Activated CD4-positive, CD25-positive, alpha-beta regulatory T cell (primary cell): Measurements from ENCODE around the gene PHF21A.
A peak's percentile ranks its signal among the peaks of the same experiment; 100 is the strongest.
"Not testable (repeated sequence)": the region's sequence is repeated elsewhere in the genome, so short reads cannot be mapped to it uniquely, and the experiment has no call there.

ENCODE experiments used
- DNase-seq, 4 experiments: peaks; one replicate each; lab custom pipeline; 2025; lab: John Stamatoyannopoulos, UW

Gene PHF21A

DNA sequence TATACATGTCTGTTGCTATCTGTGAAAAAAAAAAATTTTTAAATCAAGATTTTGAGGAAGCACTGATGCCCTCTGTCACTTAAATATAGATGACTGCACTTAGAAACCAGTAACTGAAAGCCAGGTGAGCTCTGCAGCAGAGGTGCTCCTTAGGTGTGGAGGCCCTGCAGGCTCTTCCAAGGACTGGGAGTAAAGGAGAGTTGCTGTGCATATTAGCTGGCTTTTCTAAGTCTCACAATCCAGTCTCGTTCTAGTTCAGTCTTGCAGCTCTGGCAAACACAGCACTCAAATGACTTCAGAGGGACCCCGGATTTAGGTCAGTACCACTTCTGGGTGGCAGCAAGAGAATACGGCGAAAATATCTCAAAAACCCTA lies 137.8 kb downstream of the PHF21A start:
- no peak for DNase-seq

DNA sequence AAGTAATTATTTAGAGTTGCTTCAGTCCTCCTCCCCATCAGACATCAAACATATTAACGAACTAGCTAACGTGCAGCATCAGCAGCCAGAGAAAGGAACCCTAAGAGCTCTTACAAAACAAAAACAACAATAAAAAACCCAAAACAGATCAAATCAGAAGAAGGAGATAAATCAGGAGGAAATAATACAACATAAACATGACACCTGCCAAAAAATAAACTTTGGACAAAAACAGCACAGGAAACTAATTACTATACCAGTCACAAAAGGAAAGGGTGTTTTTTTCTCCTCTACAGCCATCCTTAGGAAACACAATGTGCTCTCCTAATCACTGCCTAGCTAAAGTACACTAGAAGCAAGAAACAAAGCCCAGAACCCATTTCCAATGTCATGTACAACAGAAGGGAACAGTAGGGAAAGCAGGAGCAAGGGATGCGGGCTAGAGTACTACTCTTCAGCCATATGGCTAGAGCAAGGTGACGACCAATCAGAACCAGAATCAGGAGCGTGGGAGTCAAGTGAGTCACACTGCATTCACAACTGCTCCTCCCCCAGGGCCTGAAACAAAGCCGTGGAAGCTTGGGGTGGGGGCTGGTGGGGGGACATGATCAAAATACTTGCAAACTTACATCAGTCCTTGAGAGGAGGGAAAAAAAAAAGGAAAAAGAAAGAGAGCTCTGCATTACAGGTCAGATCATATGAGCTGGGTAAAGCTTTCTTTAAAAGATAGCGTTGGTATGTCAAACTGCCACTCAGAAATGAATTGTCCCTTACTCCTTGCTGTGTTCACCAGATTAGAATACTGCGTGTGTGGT lies 138.4 kb downstream of the PHF21A start:
- DNase-seq, result no peak

DNA sequence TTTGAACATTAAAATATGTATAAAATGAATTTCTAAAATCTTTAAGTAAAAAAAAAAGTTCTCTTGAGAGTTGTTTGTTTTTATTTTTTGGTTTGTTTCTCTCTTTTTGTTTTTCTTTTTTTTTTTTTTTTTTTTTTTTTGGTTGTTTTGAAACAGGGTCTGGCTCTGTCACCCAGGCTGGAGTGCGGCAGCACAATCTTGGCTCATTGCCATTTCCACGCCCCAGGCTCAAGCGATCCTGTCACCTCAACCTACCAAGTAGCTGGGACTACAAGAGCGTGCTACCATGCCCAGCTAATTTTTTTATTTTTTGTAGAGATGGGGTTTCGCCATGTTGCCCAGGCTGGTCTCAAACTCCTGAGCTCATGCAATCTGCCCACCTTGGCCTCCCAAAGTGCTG lies 139.4 kb downstream of the PHF21A start:
- DNase-seq, result not testable (repeated sequence)

DNA sequence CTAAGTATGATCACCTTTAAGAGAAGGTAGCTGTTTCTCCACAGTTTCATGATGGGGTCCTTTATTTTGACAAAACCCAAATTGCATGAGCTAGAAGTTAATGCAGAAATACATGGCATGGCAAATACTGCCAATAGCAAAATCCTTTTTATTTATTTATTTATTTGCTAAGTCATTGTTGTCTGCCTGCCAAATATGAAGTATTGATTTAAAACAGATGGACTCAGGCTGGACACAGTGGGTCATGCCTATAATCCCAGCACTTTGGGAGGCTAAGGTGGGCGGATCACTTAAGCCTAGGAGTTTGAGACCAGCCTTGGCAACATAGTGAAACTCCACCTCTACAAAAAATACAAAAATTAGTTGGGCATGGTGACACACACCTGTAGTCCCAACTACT lies 146.4 kb downstream of the PHF21A start:
- DNase-seq, result no peak

DNA sequence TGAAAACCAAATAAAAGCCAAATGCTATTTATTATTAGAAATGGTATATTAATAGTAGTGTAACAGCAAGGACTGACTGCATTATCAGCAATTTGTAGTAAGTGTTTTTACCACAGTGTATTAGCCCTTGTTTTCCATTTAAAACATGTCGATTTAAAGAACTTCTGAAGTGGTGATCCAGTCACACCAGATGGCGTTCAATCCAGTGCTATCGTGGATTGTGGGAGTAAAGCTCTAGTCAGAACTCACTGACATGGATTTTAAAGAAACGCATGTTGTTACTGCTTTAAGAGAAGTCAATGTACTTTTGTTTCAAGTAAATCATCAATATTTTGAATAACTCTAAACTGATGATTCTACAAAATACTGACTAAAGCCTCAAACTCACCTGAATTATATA lies 147.7 kb downstream of the PHF21A start:
- no peak for DNase-seq

DNA sequence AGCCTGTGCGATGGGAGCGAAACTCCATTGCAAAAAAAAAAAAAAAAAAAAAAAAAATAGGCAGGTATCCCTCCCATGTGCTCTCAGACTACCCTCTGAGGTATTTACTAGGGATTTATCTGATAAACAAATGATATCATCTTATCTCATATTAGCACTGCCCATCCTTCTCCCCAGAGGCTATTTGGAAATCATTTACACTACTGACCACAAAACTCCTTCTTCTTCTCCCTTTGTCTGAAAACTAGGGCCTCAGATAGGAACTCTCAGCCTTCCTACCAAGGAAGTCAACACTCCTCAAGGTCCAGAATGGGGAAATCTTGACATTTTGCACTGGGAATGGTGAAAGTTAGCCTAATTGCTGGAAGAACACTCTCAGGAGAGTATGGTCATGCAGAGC lies 152.4 kb downstream of the PHF21A start:
- DNase-seq, result no peak

DNA sequence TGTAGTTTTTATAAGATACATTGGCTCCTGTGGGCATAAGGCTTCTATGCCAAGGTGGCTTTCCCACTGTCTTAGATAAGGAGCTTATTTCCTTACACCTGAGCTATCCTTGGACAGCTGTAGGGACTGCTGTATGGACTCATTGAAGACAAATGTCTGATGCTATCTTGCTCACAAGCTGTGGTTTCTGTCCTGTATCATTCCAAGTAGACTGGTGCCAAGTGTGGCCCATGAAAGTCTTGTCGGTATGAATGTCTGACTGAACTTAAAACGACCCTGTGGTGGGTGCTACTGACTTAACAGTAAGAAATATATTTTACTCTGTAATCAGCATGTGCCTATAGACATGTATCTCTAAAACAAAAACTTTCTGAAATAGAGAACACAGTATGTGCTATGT lies 153.7 kb downstream of the PHF21A start:
- no peak for DNase-seq

DNA sequence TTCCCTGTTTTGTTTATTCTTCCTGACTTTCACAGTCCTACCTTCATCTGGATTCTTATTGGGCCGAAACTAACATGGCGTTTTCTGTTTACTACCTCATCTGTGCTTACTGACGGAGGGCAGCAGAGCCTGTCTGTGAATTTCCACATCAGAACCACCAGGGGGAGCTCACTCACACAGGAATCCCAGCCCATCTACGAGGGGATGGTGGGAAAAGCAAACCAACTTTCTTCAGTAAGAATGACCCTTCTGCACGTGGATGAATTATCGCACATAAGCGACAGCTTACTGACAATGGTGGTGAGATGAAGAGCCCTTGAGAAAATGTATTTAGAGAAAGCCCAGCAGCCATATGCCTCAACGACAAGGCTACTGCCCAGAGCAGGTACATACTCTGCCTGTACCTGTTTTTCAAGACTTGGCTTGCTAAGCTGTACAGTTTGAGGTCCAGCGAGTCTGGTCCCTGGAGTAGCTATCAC lies 156.3 kb downstream of the PHF21A start:
- DNase-seq, result peak; percentile 8 to 12 (median 10)

DNA sequence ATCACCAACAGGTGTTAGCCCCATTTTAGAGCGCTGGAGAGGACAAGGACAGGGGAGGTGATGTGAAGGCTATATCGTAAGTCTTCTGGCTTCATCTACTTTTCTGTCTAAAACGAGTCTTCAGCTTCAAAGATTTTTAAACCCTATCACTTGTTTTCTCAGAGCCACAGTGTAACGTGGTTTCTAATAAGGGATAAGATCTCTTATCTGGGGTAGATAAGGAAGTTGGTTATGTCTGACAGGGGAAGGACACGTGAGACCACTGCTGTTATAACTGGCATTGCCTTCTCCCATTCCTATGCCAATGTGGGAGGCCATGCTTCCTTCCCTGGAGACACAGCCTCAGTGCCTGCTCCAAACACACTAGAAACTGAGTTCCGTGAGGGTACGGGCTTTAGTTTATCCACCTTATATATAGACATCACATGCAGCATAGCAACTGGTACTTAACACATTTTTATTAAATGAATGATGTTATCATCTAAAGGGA lies 159.5 kb downstream of the PHF21A start:
- no peak for DNase-seq

DNA sequence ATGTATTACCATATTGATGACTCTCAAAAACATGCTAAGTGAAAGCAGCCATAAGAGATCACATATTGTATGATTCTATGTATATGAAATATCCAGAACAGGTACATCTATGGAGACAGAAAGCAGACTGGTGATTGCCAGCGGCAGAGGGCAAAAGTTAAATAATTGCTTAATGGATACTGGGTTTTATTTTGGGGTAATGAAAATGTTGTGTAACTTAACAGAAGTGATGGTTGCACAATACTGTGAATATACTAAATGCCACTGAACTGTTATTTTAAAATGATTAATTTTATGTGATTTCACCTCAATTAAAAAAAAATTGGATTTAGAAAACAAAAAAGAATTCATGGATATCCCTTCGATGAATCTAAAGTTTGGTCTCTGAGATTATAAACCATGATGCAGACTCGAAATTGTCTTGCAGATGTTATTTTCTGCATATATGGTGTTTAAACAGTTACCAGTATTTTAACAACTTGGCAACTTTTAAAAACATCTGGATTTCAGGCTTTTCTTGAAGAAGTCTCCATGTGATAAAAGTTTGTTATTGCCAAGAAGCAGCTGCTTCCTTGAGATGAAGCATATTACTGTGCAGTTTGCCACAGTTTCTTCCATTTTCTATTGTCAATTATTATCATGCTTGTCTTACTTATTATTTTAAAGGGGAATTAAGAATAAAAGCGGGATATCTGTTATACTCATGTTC lies 160.7 kb downstream of the PHF21A start:
- no peak for DNase-seq

DNA sequence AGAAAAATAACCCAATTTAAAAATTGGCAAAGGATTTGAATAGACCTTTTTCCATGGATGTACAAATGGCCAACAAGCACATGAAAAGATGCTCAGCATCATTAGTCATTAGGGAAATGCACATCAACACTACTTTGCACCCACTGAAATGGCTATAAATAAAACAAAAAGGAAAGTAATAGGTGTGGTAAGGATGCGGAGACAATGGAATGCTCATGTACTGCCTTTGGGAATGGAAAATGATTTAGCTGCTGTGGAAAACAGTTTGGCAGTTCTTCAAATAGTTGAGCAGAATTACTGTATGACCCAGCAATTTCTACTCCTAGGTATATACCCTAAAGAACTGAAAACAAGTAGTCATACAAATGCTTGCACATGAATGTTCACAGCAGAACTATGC lies 161.4 kb downstream of the PHF21A start:
- no peak for DNase-seq

DNA sequence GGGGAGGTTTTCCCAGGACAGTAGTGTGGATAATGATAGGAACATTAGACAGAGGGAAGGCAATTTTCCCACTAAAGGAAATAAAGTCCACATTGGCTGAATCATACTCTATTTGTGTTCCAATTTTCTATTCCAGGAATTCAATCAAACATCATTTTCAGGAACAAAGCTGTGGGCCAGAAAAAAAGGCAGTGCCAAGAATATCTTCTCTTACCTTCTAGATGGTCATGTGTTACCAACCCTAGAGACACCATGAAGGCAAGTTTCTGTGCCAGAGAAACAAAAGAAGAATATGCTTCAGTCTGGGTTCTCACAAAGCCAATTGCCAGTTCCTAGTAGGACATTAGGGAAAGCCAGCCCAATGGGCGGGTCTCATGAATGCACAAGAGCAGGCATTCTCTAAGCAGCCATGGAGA lies 171.3 kb downstream of the PHF21A start:
- DNase-seq, result no peak

DNA sequence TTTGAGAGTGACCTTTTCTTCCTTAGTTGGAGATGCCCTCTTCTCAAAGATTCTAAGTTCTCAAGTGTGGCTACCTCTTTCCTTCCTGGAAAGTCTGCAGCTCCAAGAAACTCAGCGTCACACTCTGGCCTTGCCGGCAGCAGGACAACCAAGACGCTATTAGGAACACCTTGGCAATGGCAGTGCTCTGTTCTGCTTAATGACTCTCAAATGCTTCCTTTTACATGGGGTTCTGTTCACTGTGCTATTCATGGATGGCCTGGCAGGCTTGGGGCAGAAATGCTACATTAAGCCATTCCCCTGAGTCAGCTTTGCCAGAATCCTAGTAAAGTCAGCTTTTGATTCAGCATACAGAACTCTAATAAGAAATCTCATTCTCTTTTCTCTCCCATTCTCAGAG lies 172.9 kb downstream of the PHF21A start:
- no peak for DNase-seq

DNA sequence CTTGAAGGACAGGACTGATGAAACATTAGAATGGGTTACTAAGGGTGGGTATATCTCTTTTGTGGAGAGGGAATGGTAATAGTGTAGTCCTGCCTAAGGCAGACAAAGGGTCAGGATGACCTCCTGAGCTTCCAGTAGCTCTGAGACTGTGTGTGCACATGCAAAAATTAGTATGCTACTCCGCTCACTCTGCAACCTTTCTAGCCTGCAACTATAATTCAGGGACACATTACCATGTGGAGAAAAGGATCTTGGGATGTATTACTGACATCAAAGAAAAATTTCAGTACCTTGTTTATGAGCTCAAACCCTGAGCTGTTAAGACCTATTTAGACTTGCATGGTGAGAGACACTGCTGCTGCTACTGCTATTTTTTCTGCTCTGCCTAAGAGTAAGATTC lies 173.4 kb downstream of the PHF21A start:
- no peak for DNase-seq

DNA sequence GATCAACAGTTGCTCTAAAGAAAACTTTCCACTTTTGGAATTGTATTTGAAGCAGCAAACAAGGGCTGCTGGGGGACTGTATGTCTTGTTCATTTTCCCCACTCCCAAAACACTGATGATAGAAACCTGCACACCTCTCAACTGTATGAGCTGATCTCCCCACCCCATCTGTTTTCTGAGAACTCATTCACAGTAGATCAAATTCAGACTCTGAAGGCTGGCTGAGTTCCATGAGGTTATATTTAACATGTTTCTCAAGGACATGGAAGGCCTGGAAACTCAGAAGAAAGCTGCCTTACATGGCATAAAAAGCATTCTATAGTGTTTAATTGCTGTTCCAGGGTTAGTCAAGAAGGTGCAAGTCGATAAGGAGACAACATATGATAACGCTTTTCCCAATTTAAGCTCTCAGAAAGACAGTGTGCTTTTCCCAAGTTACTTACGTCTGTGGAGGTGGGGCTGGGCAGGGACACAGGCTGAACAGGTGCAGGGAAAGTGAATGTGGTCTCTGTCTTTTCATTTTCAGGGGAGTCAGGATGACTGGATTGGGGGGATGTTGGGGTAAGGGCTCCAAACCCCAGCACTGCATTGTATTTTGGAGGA lies 175.8 kb downstream of the PHF21A start:
- DNase-seq, result no peak

DNA sequence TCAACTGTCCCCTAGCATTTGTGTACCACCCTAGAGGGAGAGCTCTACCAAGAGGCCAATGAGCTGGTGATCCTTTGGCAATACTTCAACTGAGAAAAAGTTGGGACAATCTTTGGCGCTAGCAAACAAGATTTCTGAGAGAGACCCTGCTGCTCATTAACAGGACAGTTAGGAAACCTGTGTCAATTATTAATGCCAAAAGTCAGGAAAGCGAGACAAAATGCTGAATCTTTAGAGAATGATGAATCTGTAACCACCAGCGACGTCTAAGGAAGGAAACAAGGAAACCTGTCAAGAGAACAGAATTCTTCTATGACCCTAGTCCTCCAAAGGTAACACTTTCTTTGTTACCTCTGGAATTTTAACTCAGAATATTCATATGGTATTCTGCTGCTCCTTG lies 178.9 kb downstream of the PHF21A start:
- no peak for DNase-seq

DNA sequence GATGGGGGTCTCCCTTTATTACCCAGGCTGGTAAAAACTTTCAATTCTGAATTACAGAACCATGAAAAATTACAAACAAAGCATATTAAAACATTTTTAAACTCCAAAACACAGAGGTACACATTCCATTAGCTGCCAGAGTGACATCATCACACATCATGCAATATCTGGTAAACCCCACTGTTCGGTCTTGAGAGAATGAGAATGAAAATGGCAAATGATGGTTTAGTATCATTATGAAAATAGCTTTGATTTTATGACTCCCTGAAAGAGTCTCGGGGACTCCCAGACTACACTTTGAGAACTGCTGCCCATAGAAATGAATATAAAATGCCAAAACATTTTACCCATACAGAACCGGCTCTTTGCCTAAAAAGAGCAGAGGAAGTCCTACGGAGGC lies 180.0 kb downstream of the PHF21A start:
- DNase-seq, result no peak

DNA sequence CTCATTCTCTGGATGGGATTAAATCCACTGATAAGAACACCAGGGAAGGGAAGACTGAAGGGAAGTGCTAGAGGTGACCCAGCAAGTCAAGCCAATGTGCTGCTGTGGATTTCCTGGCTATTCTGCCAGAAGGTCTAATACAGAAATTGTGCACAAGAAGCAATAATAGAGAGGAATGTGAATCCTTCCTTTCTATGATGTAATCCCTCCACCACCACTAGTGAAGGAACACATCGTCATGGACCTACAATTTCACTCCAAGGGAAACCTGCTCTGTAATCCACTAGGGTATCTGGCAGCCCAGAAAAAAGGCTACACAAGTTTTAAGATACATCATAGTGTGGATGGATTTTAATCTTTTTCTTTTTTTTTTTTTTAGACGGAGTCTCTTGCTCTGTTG lies 181.4 kb downstream of the PHF21A start:
- DNase-seq, result no peak

DNA sequence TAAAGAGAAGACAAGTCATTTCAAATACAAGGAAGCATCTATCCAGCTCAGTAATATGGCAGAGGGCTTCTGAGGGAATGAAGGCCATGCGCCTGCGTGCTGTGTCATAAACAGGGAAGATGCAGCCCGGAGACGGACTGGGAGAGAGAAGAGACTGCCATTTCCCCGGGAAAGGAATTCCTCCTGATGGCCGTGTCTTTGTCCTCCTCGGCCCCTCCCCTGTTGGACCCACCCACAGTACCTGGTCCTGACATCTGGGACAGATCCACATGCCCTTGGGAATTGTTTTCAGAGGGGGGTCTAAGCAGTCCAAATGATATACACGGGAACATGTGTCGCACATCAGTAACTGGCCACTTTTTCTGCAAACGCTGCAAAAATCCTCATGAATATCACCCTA lies 183.3 kb downstream of the PHF21A start:
- DNase-seq, result no peak

DNA sequence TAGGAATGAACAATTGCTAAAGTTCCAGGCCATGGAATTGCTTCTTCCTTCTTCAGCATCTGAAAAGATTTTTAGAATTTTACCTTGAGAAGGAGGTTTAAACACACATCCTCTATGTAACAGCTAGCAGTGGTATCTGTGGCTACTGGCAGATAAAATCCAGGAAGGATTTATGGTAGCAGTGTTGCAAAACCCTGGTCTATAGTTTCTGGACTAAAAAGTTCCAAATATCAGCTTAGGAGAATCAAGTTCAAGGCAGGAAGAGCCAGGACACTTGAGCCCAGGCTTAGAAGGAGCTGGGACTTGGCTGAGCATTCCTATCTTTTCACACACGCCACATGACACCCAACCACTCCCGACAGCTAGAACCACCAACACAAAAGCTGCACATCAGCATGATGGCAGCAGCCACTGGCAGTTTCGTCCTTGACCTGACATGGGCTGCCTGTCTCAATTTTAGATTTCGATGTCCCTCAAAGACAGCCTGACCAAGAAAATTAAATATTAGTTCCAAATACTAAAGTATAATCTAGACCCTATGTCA lies 184.7 kb downstream of the PHF21A start:
- DNase-seq, result no peak

DNA sequence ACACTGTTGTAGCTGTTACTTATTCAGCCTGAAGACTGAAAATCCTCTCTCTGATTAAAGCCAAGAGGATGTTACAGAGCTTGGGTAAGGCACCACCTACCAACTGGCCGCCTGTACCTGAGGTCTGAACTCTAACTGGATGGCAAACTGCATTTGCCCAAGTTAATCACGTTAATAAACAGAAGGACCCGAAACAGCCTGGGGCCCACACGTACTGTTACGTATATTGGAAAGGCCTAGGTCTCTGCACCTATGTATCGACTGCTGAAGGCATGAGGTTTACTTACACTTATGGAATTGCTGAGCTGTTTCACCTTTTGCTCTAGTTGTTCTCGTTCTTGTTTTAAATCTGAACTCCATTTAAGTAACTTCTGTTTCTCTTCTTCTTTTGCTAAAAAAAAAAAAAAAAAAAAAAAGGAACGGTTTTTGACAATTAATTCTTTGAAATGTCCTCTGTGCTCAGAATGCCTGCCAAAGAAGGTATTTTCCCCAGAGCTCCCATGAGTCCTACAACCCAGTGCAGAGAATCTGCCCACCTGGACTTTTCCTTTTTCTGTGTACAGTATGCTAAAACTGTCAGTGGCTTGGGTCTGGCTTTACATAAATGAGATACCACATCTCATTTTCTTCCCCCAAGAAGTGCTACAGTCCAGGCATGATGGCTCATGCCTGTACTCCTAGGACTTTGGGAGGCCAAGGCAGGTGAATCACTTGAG lies 185.7 kb downstream of the PHF21A start:
- DNase-seq, result no peak
